PC-3 (cell line): ENCODE data around the gene BAIAP2L1. TPM values are rescaled to one million over a fixed set of nuclear protein-coding genes. Genes with fewer than 3 reads are reported as not detected.
A peak's percentile ranks its signal among the peaks of the same experiment; 100 is the strongest.

Experiments used
- ATAC-seq: fragments of 200-7000 bp; cut with Tn5 transposase; 2 replicates; pipeline ENCODE4 v1.9.1; 2020; ENCODE audit warnings: mild to moderate bottlenecking, moderate library complexity
- BruUV-seq: library from RNA; stranded (reverse); fragments of 400-500 nt; replicated peaks from 2 replicates; lab custom pipeline; 2021; lab: Mats Ljungman, UMichigan
- CTCF ChIA-PET: fragments of 300-600 bp; sonication (Branson Sonifier 250); formaldehyde crosslinking; loops from one replicate; lab custom pipeline; 2022; ENCODE audit warnings: antibody characterized with exemption; lab: Charles Lee
- POLR2A ChIA-PET: fragments of 300-600 bp; sonication (Branson Sonifier 250); formaldehyde crosslinking; loops from one replicate; lab custom pipeline; 2022; ENCODE audit warnings: antibody characterized with exemption; ENCODE audit not compliant: unreplicated experiment; lab: Charles Lee
- DNase-seq: peaks from one replicate; pipeline ENCODE4 v3.0.0-alpha.2; 2015
- H2AFZ ChIP-seq: fragments of 300-600 bp; sonication (generic); 2 replicates; pipeline ENCODE4 v1.6.0; 2016; ENCODE audit warnings: antibody characterized with exemption, low read length
- H3F3A ChIP-seq: fragments of 300-600 bp; sonication (generic); one replicate; pipeline ENCODE4 v1.6.0; 2017; ENCODE audit warnings: antibody characterized with exemption, low read length, control low read depth, mild to moderate bottlenecking; ENCODE audit not compliant: unreplicated experiment
- H3K27ac ChIP-seq: fragments of 300-600 bp; sonication (generic); 2 replicates; pipeline ENCODE4 v1.5.1; 2016; ENCODE audit warnings: mild to moderate bottlenecking, low read length
- H3K27me3 ChIP-seq: fragments of 300-600 bp; sonication (generic); 2 replicates; pipeline ENCODE4 v1.6.1; 2016; ENCODE audit warnings: low read length, mixed read lengths
- H3K36me3 ChIP-seq: fragments of 300-600 bp; sonication (generic); 2 replicates; pipeline ENCODE4 v1.6.1; 2016; ENCODE audit warnings: low read depth, mixed run types, low read length, mixed read lengths
- H3K4me1 ChIP-seq: fragments of 300-600 bp; sonication (generic); 2 replicates; pipeline ENCODE4 v1.5.1; 2016; ENCODE audit warnings: low read length; ENCODE audit not compliant: insufficient read depth
- H3K4me2 ChIP-seq: fragments of 300-600 bp; sonication (generic); 2 replicates; pipeline ENCODE4 v1.6.0; 2016; ENCODE audit warnings: low read length
- H3K4me3 ChIP-seq: fragments of 300-600 bp; sonication (generic); 2 replicates; pipeline ENCODE4 v1.5.1; 2016; ENCODE audit warnings: mild to moderate bottlenecking, low read length, mixed read lengths
- H3K79me2 ChIP-seq: fragments of 300-600 bp; sonication (generic); 2 replicates; pipeline ENCODE4 v1.6.1; 2017; ENCODE audit warnings: low read length, mixed read lengths
- H3K9ac ChIP-seq: fragments of 300-600 bp; sonication (generic); 2 replicates; pipeline ENCODE4 v1.6.0; 2016; ENCODE audit warnings: mild to moderate bottlenecking, low read length
- H3K9me2 ChIP-seq: fragments of 300-600 bp; sonication (generic); replicated peaks from 2 replicates; pipeline ENCODE4 v1.6.1; 2016; ENCODE audit warnings: mixed run types, low read length, mixed read lengths
- H3K9me3 ChIP-seq: fragments of 300-600 bp; sonication (generic); 2 replicates; pipeline ENCODE4 v1.6.1; 2016; ENCODE audit warnings: low read length, mixed read lengths
- H4K20me1 ChIP-seq: fragments of 300-600 bp; sonication (generic); 2 replicates; pipeline ENCODE4 v1.6.1; 2016; ENCODE audit warnings: low read length, mixed read lengths
- CTCF ChIP-seq: fragments of 300-600 bp; sonication (generic); conservative IDR thresholded peaks from 2 replicates; pipeline ENCODE4 v1.5.1; 2017; ENCODE audit warnings: antibody characterized with exemption, low read depth, mild to moderate bottlenecking, low read length
- EZH2 ChIP-seq: fragments of 300-600 bp; sonication (generic); IDR thresholded peaks from one replicate; pipeline ENCODE4 v1.6.1; 2017; ENCODE audit warnings: antibody characterized with exemption, mild to moderate bottlenecking, low read length; ENCODE audit not compliant: unreplicated experiment
- EZH2phosphoT487 ChIP-seq: fragments of 300-600 bp; sonication (generic); IDR thresholded peaks from 2 replicates; pipeline ENCODE4 v1.6.1; 2018; ENCODE audit warnings: mild to moderate bottlenecking, antibody characterized with exemption, low read length, borderline replicate concordance
- intact Hi-C: fragments of 100-400 bp; cut with micrococcal nuclease; formaldehyde crosslinking; loops from 2 replicates; pipeline ENCODE4 v1.9.0; 2023
- total RNA-seq: library from RNA; depleted of rRNA; stranded (reverse); fragments of >200 nt; gene quantifications from 2 replicates; pipeline ENCODE4 v1.2.3, GENCODE V29; 2014

Gene BAIAP2L1
- total RNA-seq, 1 experiment from 2014 or later, result 18.9 TPM

DNA sequence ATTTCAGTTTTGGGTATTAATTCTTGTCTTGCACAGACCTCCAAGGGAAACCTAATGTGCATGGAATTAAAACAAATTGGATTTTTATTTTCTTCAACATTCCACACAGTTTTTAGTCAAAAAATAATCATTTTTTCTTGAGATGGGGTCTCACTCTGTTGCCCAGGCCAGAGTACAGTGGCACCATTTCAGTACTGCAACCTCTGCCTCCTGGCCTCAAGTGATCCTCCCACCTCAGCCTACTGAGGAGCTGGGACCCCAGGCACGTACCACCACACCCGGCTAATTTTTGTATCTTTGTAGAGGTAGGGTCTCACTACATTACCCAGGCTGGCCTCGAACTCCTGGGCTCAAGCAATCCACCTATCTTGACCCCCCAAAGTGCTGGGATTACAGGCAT lies 4.9 kb downstream of the BAIAP2L1 start:
- DNase-seq (no peak), ATAC-seq (no peak)
- Histone ChIP-seq H3K9me3 (no peaks in the 10 kb centered on the region), H3K27ac (no peak overlapping the region), H2AFZ (no peak overlapping the region), H3K9ac (no peak overlapping the region), H3F3A (no peaks in the 10 kb centered on the region), H3K4me1 (peaks cover 14% of the 10 kb centered on the region), H3K79me2 (peaks cover 84% of the 10 kb centered on the region), H3K27me3 (no peaks in the 10 kb centered on the region), H3K9me2 (no peaks in the 10 kb centered on the region), H3K4me3 (no peak overlapping the region), H3K4me2 (no peak overlapping the region), H3K36me3 (no peaks in the 10 kb centered on the region), H4K20me1 (peaks cover 34% of the 10 kb centered on the region)
- BruUV-seq, result no TSS peak
- no peak for TF ChIP-seq CTCF
- no peak for TF ChIP-seq EZH2phosphoT487
- TF ChIP-seq EZH2, result no peak
- ChIA-PET CTCF (interaction anchor here (0.6 kb wide), 1 partner anchor 100 kb away, joined by 4 read pairs; no protein-coding TSS in a partner anchor), POLR2A (interaction anchor here (0.7 to 0.8 kb wide), 3 partner anchors 14 to 111 kb away, joined by 3 to 7 read pairs (median 6); no protein-coding TSS in a partner anchor)
- intact Hi-C loops, result no loop called here

- peaks cover 34% of the 10 kb centered on the region for H4K20me1 ChIP-seq
- TF ChIP-seq EZH2, result no peak
- TF ChIP-seq CTCF, result no peak
- no peak for TF ChIP-seq EZH2phosphoT487
- DNase-seq (no peak), ATAC-seq (no peak)
- H3K79me2 ChIP-seq, result peaks cover 88% of the 10 kb centered on the region
- ChIA-PET POLR2A (interaction anchor here (0.7 to 0.8 kb wide), 3 partner anchors 14 to 110 kb away, joined by 3 to 7 read pairs (median 6); no protein-coding TSS in a partner anchor), CTCF (interaction anchor here (0.6 kb wide), 1 partner anchor 99 kb away, joined by 4 read pairs; no protein-coding TSS in a partner anchor)
- no peaks in the 10 kb centered on the region for H3K9me2 ChIP-seq
- intact Hi-C loops, result no loop called here
- no peaks in the 10 kb centered on the region for H3K36me3 ChIP-seq
- no peak overlapping the region for H2AFZ ChIP-seq
- no peaks in the 10 kb centered on the region for H3K9me3 ChIP-seq
- no peak overlapping the region for H3K27ac ChIP-seq
- no TSS peak for BruUV-seq
- H3K27me3 ChIP-seq, result no peaks in the 10 kb centered on the region
- no peak overlapping the region for H3K4me2 ChIP-seq
- H3F3A ChIP-seq, result no peaks in the 10 kb centered on the region
- H3K4me1 ChIP-seq, result peaks cover 14% of the 10 kb centered on the region
- H3K9ac ChIP-seq, result no peak overlapping the region
- H3K4me3 ChIP-seq, result no peak overlapping the region
These were observed 5.4 kb downstream of the BAIAP2L1 start for GRCh38 chr7:98395481-98395880.

DNA sequence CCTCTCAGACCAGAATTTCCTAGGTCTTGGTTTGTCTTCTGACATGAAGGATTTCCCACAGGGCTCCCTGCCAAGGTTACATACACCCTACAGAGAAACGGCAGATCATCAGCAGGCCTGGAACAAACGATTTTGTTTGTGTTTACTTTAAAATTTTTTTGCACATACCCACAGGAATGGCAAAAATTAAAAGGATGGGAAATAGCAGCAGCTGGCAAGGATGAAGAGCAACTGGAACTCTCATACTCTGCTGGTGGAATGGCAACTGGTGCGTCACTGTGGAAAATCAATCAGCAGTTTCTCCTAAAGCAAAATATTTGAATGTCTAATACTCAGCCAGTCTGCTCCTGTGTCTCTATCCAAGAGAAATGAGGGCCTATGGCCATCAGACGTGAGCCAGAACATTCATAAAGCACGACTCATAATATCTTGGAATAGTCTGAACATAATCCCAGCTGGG lies 6.5 kb downstream of the BAIAP2L1 start:
- CTCF ChIA-PET, result no interaction called here
- Histone ChIP-seq H3K79me2 (peaks cover 85% of the 10 kb centered on the region), H3K9me2 (no peaks in the 10 kb centered on the region), H3K4me3 (no peak overlapping the region), H3K4me1 (peaks cover 14% of the 10 kb centered on the region), H3K9me3 (no peaks in the 10 kb centered on the region), H2AFZ (no peak overlapping the region), H4K20me1 (peaks cover 27% of the 10 kb centered on the region), H3K27ac (peak overlapping the region; percentile 46), H3F3A (no peaks in the 10 kb centered on the region), H3K9ac (no peak overlapping the region), H3K27me3 (no peaks in the 10 kb centered on the region), H3K4me2 (peak overlapping the region; percentile 33), H3K36me3 (no peaks in the 10 kb centered on the region)
- intact Hi-C loops, result no loop called here
- ATAC-seq, result peak; percentile 84
- peak; percentile 81 for DNase-seq
- no TSS peak for BruUV-seq
- POLR2A ChIA-PET, result no interaction called here
- no peak for TF ChIP-seq CTCF
